PFSK-1 (cell line): ENCODE data around the gene TM9SF3.

Source experiments
- FOXP2 ChIP-seq: optimal IDR thresholded peaks from 2 replicates; pipeline ENCODE3; 2011; ENCODE audit warnings: borderline replicate concordance, control low read depth, inconsistent platforms; ENCODE audit not compliant: insufficient read depth; ENCODE audit errors: extremely low read length, extremely low read depth
- POLR2AphosphoS5 ChIP-seq: IDR thresholded peaks from 2 replicates; pipeline ENCODE4 v1.6.1; 2012; ENCODE audit warnings: low read depth, mild to moderate bottlenecking, control low read depth, low read length, moderate library complexity
- REST ChIP-seq, 2 experiments: IDR thresholded peaks; 2 replicates each; pipeline versions ENCODE4 v1.6.1 to v1.8.0; 2011 to 2012; ENCODE audit warnings: low read depth in 2 of 2, low read length in 2 of 2, control low read depth in 1 of 2, inconsistent platforms in 1 of 2, mild to moderate bottlenecking in 1 of 2, moderate library complexity in 1 of 2; ENCODE audit not compliant: insufficient read depth in 1 of 2
- SIN3A ChIP-seq: IDR thresholded peaks from 2 replicates; pipeline ENCODE4 v1.6.1; 2012; ENCODE audit warnings: mild to moderate bottlenecking, low read length, moderate library complexity, borderline replicate concordance; ENCODE audit not compliant: insufficient read depth
- TAF1 ChIP-seq: IDR thresholded peaks from 2 replicates; pipeline ENCODE4 v1.6.1; 2012; ENCODE audit warnings: low read length, control low read depth, borderline replicate concordance; ENCODE audit not compliant: insufficient read depth

The TM9SF3 gene

GRCh38 chr10:96622013-96622787 lies 35.4 kb upstream of the TM9SF3 start:
- TF ChIP-seq REST (IDR thresholded peaks at IDR 0.05; ENCODE audit: insufficient read depth in 1 of 2, low read depth in 2 of 2, low read length in 2 of 2) (no peak), FOXP2 (no peak), TAF1 (no peak), POLR2AphosphoS5 (no peak), SIN3A (no peak)

GRCh38 chr10:96619796-96620773 lies 33.3 kb upstream of the TM9SF3 start:
- no peak for TF ChIP-seq REST (IDR thresholded peaks at IDR 0.05; ENCODE audit: insufficient read depth in 1 of 2, low read depth in 2 of 2, low read length in 2 of 2)

- TF ChIP-seq REST (IDR thresholded peaks at IDR 0.05; ENCODE audit: insufficient read depth in 1 of 2, low read depth in 2 of 2, low read length in 2 of 2), result no peak
- no peak for TF ChIP-seq FOXP2
- no peak for TF ChIP-seq TAF1
- TF ChIP-seq SIN3A, result no peak
- TF ChIP-seq POLR2AphosphoS5, result no peak
Measured at GRCh38 chr10:96619120-96619519, 32.3 kb upstream of the TM9SF3 start.

GRCh38 chr10:96618653-96619052 lies 31.8 kb upstream of the TM9SF3 start:
- TF ChIP-seq SIN3A (no peak), TAF1 (no peak), FOXP2 (no peak), REST (IDR thresholded peaks at IDR 0.05; ENCODE audit: insufficient read depth in 1 of 2, low read depth in 2 of 2, low read length in 2 of 2) (no peak), POLR2AphosphoS5 (no peak)
